HepG2 (cell line): ENCODE measurements around the gene PBOV1. TPM values are rescaled to one million over a fixed set of nuclear protein-coding genes. Genes with fewer than 3 reads are reported as not detected.

Experiments used
- ATAC-seq: fragments of 200-7000 bp; cut with Tn5 transposase; 3 replicates; pipeline ENCODE4 v1.9.1; 2020; ENCODE audit warnings: mild to moderate bottlenecking, moderate library complexity
- BruUV-seq: library from RNA; stranded (reverse); fragments of 400-500 nt; replicated peaks from 2 replicates; lab custom pipeline; 2021; lab: Mats Ljungman, UMichigan
- CTCF ChIA-PET: fragments of 300-600 bp; formaldehyde crosslinking; extraction: SDS; loops from one replicate; lab custom pipeline; 2021; ENCODE audit warnings: low total read pairs, inconsistent platforms, low intra/inter-chr PET ratio; lab: Yijun Ruan, JAX
- POLR2A ChIA-PET: fragments of 350-600 bp; sonication (Branson Sonifier 250); formaldehyde crosslinking; loops from one replicate; lab custom pipeline; 2020; ENCODE audit warnings: antibody characterized with exemption, inconsistent platforms; lab: Yijun Ruan, JAX
- DNase-seq: peaks from one replicate; pipeline ENCODE4 v3.0.0-alpha.2; 2015; ENCODE audit warnings: low spot score
- FAIRE-seq: peaks from 3 replicates; lab custom pipeline; 2011; peaks lifted over from hg19 to GRCh38; lab: Jason Lieb, UNC
- H2AFZ ChIP-seq: one replicate; pipeline ENCODE4 v1.6.1; 2011; ENCODE audit warnings: low read length, inconsistent platforms
- H3K27ac ChIP-seq: fragments of 300-600 bp; 3 replicates; pipeline ENCODE4 v1.8.0; 2011; ENCODE audit warnings: mixed run types, mild to moderate bottlenecking, mixed read lengths, low read length, inconsistent platforms; ENCODE audit not compliant: insufficient read depth; ENCODE audit errors: extremely low read length
- H3K27me3 ChIP-seq, 2 experiments: fragments of 200-600 bp in 1 of 2; 2 replicates in 1 of 2; 3 replicates in 1 of 2; pipeline versions ENCODE4 v1.6.0 to v1.8.0; 2011; ENCODE audit warnings: low read length in 2 of 2, mild to moderate bottlenecking in 2 of 2, moderate library complexity in 2 of 2, inconsistent platforms in 1 of 2; ENCODE audit not compliant: insufficient read depth in 2 of 2, control insufficient read depth in 1 of 2
- H3K36me3 ChIP-seq, 2 experiments: fragments of 200-600 bp in 1 of 2; replicated peaks in 1 of 2; 2 replicates in 1 of 2; 3 replicates in 1 of 2; pipeline versions ENCODE4 v1.5.1 to v1.8.0; 2011; ENCODE audit warnings: low read length in 2 of 2, inconsistent platforms in 1 of 2; ENCODE audit not compliant: insufficient read depth in 2 of 2, control insufficient read depth in 1 of 2
- H3K4me1 ChIP-seq: 2 replicates; pipeline ENCODE4 v1.5.1; 2012; ENCODE audit warnings: low read length, inconsistent platforms; ENCODE audit not compliant: insufficient read depth
- H3K4me2 ChIP-seq: 2 replicates; pipeline ENCODE4 v1.6.0; 2011; ENCODE audit warnings: low read depth, low read length, inconsistent platforms
- H3K4me3 ChIP-seq, 3 experiments: fragments of 200-600 bp in 1 of 3; sonication (generic), shearing (Covaris generic) in 1 of 3; replicated peaks in 1 of 3; 2 replicates each; pipeline ENCODE4 v1.5.1; 2011 to 2016; ENCODE audit warnings: low read length in 3 of 3, inconsistent platforms in 2 of 3, low read depth in 2 of 3, mild to moderate bottlenecking in 2 of 3, control low read depth in 1 of 3, mixed read lengths in 1 of 3; ENCODE audit not compliant: insufficient read depth in 1 of 3
- H3K79me2 ChIP-seq: one replicate; pipeline ENCODE4 v1.6.1; 2011; ENCODE audit warnings: low read length, inconsistent platforms; ENCODE audit not compliant: insufficient read depth
- H3K9ac ChIP-seq: 2 replicates; pipeline ENCODE4 v1.6.0; 2011; ENCODE audit warnings: mild to moderate bottlenecking, low read depth, low read length, inconsistent platforms; ENCODE audit not compliant: insufficient read depth
- H3K9me3 ChIP-seq: 2 replicates; pipeline ENCODE4 v1.5.1; 2012; ENCODE audit warnings: mild to moderate bottlenecking, low read length
- H4K20me1 ChIP-seq: 2 replicates; pipeline ENCODE4 v1.6.0; 2011; ENCODE audit warnings: inconsistent platforms, mild to moderate bottlenecking, low read length, moderate library complexity; ENCODE audit not compliant: insufficient read depth
- HDAC6 ChIP-seq: fragments of 200-600 bp; sonication (generic); IDR thresholded peaks from 2 replicates; pipeline ENCODE4 v1.7.0; 2017; ENCODE audit warnings: mild to moderate bottlenecking, antibody characterized with exemption, low read length, low read depth
- MAFF ChIP-seq: IDR thresholded peaks from 2 replicates; pipeline ENCODE4 v1.6.1; 2011; ENCODE audit warnings: low read depth, low read length, improper control_type of control experiment
- MAFK ChIP-seq, 2 experiments: IDR thresholded peaks in 1 of 2; conservative IDR thresholded peaks in 1 of 2; 2 replicates each; pipeline ENCODE4 v1.6.1; 2011; ENCODE audit warnings: improper control_type of control experiment in 2 of 2, low read length in 2 of 2
- SP140L ChIP-seq: sonication (generic); formaldehyde crosslinking; IDR thresholded peaks from 2 replicates; pipeline ENCODE4 v1.4.0; 2020; ENCODE audit warnings: missing genetic modification reagents, borderline replicate concordance
- TAF1 ChIP-seq: sonication (generic); formaldehyde crosslinking; IDR thresholded peaks from 2 replicates; pipeline ENCODE4 v1.4.0; 2020; ENCODE audit warnings: missing genetic modification reagents
- ZNF737 ChIP-seq: sonication (generic); formaldehyde crosslinking; IDR thresholded peaks from 2 replicates; pipeline ENCODE4 v1.5.0; 2020; ENCODE audit warnings: missing genetic modification reagents, mild to moderate bottlenecking, borderline replicate concordance
- WGBS: methylation state at CpG from one replicate; pipeline ENCODE4 v1.1.6; 2017; ENCODE audit warnings: low lambda C conversion rate; 5-methylcytosine and 5-hydroxymethylcytosine counted together
- in situ Hi-C: cut with HindIII; loops from 2 replicates; pipeline ENCODE4 v1.10.0; 2017; ENCODE audit warnings: low pct_unique_long_range_greater_than_20kb; ENCODE audit not compliant: extremely low pct_ligation_motif_present
- intact Hi-C: fragments of 100-400 bp; cut with micrococcal nuclease; formaldehyde crosslinking; loops from one replicate; pipeline ENCODE4 v1.10.0; 2022; ENCODE audit not compliant: unreplicated experiment
- polyA plus RNA-seq, 8 experiments: library from polyadenylated mRNA; depleted of rRNA in 3 of 8; stranded (reverse) in 7 of 8; unstranded in 1 of 8; fragments of >200 nt; fragmentation: Illumina TruSeq in 4 of 8; extraction: Trizol in 4 of 8; gene quantifications; 2 replicates each; pipeline versions ENCODE4 v1.2.1 to v1.2.3, GENCODE V29; 2011 to 2016; ENCODE audit warnings: low read depth in 4 of 8, missing spikeins in 1 of 8, mixed read lengths in 1 of 8; ENCODE audit not compliant: insufficient read depth in 1 of 8
- total RNA-seq, 5 experiments: library from RNA; depleted of rRNA; stranded (reverse); fragments of >200 nt; fragmentation: Illumina TruSeq; extraction: Trizol; gene quantifications; 2 replicates each; pipeline ENCODE4 v1.2.3, GENCODE V29; 2016; ENCODE audit warnings: low read depth in 1 of 5
- TF ChIP-seq, protein P1 (sequence below): sonication (generic); formaldehyde crosslinking; IDR thresholded peaks from 2 replicates; pipeline ENCODE4 v1.4.0; 2020; ENCODE audit warnings: missing genetic modification reagents, mild to moderate bottlenecking, borderline replicate concordance
- TF ChIP-seq, protein P2 (sequence below): sonication (generic); formaldehyde crosslinking; IDR thresholded peaks from 2 replicates; pipeline ENCODE4 v1.4.0; 2020; ENCODE audit warnings: low read depth, missing genetic modification reagents

PBOV1 gene
- total and polyA plus RNA-seq, 2 of the 13 experiments (the other 11 are each of a cell fraction or from before 2014, with no cell fraction given) = not detected

DNA sequence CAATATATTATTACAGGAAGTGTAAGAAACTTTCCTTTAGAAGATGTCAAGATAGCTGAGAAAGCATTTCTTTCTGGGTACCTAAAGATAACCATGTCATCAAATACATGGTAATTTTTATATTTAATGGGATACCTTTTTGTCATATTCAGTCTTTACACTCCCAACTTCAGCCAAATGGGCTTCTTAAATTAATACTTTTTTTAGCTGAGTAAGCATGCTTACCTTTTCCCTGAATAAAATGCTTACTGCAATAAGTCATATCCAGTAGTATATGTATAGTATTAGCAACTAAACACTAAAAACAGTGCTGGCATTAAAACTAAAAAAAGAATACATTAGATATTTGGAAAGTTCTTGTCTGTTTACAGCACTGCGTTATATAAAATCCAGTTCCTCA, 17.4 kb upstream of the PBOV1 start:
- 93% methylated on average over 1 of the region's 1 CpG for WGBS
- Histone ChIP-seq H3K79me2 (no peaks in the 10 kb centered on the region), H2AFZ (no peak overlapping the region), H4K20me1 (no peaks in the 10 kb centered on the region), H3K9me3 (no peaks in the 10 kb centered on the region), H3K4me3 (no peak overlapping the region), H3K4me1 (peaks cover 23% of the 10 kb centered on the region), H3K9ac (no peak overlapping the region), H3K4me2 (no peak overlapping the region), H3K36me3 (no peaks in the 10 kb centered on the region), H3K27ac (no peak overlapping the region), H3K27me3 (no peaks in the 10 kb centered on the region)
- no peak for ATAC-seq
- intact Hi-C loops = no loop called here
- BruUV-seq = no TSS peak
- CTCF ChIA-PET = no interaction called here
- POLR2A ChIA-PET = no interaction called here
- TF ChIP-seq TAF1 (CRISPR knock-in tag) (no peak), MAFK (conservative IDR thresholded peaks at IDR 0.05 in 1 of 2, IDR thresholded peaks at IDR 0.05 in 1 of 2; ENCODE audit: low read length in 2 of 2) (peak; percentile 79 to 93), MAFF (peak; percentile 88)
- TF ChIP-seq, protein P1, sequence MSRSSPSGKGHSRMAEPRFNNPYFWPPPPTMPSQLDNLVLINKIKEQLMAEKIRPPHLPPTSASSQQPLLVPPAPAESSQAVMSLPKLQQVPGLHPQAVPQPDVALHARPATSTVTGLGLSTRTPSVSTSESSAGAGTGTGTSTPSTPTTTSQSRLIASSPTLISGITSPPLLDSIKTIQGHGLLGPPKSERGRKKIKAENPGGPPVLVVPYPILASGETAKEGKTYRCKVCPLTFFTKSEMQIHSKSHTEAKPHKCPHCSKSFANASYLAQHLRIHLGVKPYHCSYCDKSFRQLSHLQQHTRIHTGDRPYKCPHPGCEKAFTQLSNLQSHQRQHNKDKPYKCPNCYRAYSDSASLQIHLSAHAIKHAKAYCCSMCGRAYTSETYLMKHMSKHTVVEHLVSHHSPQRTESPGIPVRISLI = no peak
- in situ Hi-C loops = no loop called here
- DNase-seq = no peak
- FAIRE-seq = no peak

DNA sequence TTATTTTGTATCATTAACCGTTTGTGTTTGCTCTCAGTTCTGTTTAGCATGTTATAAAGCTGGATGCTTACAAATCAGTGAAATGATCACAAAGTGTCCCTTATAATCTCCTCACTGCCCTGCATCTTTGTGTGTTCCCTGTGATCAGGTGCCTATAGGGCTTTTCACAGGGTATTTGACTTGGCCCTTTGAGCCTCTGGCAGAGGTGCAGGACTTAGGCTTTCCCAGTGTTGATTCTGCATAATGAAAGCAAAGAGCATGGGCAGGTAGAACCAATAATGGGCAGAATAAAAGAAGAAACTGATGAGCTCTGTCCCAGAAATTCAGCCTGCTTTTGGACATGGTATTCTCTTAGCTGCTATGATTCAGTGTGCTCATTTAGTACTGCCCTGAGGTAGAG, 16.9 kb upstream of the PBOV1 start:
- ATAC-seq (no peak), FAIRE-seq (no peak), DNase-seq (no peak)
- BruUV-seq = no TSS peak
- in situ Hi-C loops = no loop called here
- Histone ChIP-seq H3K9ac (no peak overlapping the region), H3K27ac (no peak overlapping the region), H4K20me1 (no peaks in the 10 kb centered on the region), H3K4me2 (no peak overlapping the region), H3K79me2 (no peaks in the 10 kb centered on the region), H3K9me3 (no peaks in the 10 kb centered on the region), H3K36me3 (no peaks in the 10 kb centered on the region), H3K4me3 (no peak overlapping the region), H3K4me1 (peaks cover 28% of the 10 kb centered on the region), H3K27me3 (no peaks in the 10 kb centered on the region), H2AFZ (no peak overlapping the region)
- TF ChIP-seq ZNF737 (CRISPR knock-in tag) (no peak), SP140L (CRISPR knock-in tag) (no peak), HDAC6 (no peak)
- TF ChIP-seq, protein P2, sequence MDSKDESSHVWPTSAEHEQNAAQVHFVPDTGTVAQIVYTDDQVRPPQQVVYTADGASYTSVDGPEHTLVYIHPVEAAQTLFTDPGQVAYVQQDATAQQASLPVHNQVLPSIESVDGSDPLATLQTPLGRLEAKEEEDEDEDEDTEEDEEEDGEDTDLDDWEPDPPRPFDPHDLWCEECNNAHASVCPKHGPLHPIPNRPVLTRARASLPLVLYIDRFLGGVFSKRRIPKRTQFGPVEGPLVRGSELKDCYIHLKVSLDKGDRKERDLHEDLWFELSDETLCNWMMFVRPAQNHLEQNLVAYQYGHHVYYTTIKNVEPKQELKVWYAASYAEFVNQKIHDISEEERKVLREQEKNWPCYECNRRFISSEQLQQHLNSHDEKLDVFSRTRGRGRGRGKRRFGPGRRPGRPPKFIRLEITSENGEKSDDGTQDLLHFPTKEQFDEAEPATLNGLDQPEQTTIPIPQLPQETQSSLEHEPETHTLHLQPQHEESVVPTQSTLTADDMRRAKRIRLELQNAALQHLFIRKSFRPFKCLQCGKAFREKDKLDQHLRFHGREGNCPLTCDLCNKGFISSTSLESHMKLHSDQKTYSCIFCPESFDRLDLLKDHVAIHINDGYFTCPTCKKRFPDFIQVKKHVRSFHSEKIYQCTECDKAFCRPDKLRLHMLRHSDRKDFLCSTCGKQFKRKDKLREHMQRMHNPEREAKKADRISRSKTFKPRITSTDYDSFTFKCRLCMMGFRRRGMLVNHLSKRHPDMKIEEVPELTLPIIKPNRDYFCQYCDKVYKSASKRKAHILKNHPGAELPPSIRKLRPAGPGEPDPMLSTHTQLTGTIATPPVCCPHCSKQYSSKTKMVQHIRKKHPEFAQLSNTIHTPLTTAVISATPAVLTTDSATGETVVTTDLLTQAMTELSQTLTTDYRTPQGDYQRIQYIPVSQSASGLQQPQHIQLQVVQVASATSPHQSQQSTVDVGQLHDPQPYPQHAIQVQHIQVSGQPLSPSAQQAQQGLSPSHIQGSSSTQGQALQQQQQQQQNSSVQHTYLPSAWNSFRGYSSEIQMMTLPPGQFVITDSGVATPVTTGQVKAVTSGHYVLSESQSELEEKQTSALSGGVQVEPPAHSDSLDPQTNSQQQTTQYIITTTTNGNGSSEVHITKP = no peak
- WGBS = 22% methylated on average over 1 of the region's 1 CpG
- intact Hi-C loops = no loop called here
- ChIA-PET CTCF (no interaction called here), POLR2A (no interaction called here)
